Endothelial cell of umbilical vein (primary cell): ENCODE measurements around the gene ATXN7. TPM values are rescaled to one million over a fixed set of nuclear protein-coding genes. Genes with fewer than 3 reads are reported as not detected.

Source experiments
- BruUV-seq: library from RNA; stranded (reverse); fragments of 400-500 nt; replicated peaks from 2 replicates; lab custom pipeline; 2021; lab: Mats Ljungman, UMichigan
- CTCF ChIA-PET: fragments of 300-600, 350-600 bp; sonication (Branson Sonifier 250); formaldehyde crosslinking; loops from one replicate; lab custom pipeline; 2021; ENCODE audit warnings: antibody characterized with exemption, inconsistent platforms; lab: Charles Lee
- POLR2A ChIA-PET: fragments of 300-600, 350-600 bp; sonication (Branson Sonifier 250); formaldehyde crosslinking; loops from one replicate; lab custom pipeline; 2021; ENCODE audit warnings: antibody characterized with exemption, inconsistent platforms; lab: Charles Lee
- DNase-seq: peaks from one replicate; pipeline ENCODE4 v3.0.0-alpha.2; 2011; ENCODE audit warnings: low read depth, low spot score
- FAIRE-seq: peaks from 2 replicates; lab custom pipeline; 2011; peaks lifted over from hg19 to GRCh38; lab: Jason Lieb, UNC
- H2AFZ ChIP-seq: 2 replicates; pipeline ENCODE4 v1.6.0; 2012; ENCODE audit warnings: low read depth, low read length, control low read depth, inconsistent platforms
- H3K27ac ChIP-seq: 2 replicates; pipeline ENCODE4 v1.5.1; 2011; ENCODE audit warnings: low read depth, mild to moderate bottlenecking, control low read depth, low read length, moderate library complexity; ENCODE audit not compliant: insufficient read depth
- H3K27me3 ChIP-seq, 2 experiments: 2 replicates each; pipeline versions ENCODE4 v1.6.0 to v1.6.1; 2011; ENCODE audit warnings: low read length in 2 of 2, mixed read lengths in 1 of 2; ENCODE audit not compliant: control insufficient read depth in 2 of 2, insufficient read depth in 2 of 2
- H3K36me3 ChIP-seq, 2 experiments: 2 replicates in 1 of 2; 3 replicates in 1 of 2; pipeline ENCODE4 v1.5.1; 2011; ENCODE audit warnings: low read length in 2 of 2, mild to moderate bottlenecking in 1 of 2, moderate library complexity in 1 of 2; ENCODE audit not compliant: control insufficient read depth in 2 of 2, insufficient read depth in 2 of 2; ENCODE audit errors: extremely low read depth in 1 of 2
- H3K4me1 ChIP-seq: 3 replicates; pipeline ENCODE4 v1.5.1; 2011; ENCODE audit warnings: mild to moderate bottlenecking, low read length; ENCODE audit not compliant: control insufficient read depth, insufficient read depth; ENCODE audit errors: extremely low read depth
- H3K4me2 ChIP-seq: 2 replicates; pipeline ENCODE4 v1.6.1; 2011; ENCODE audit warnings: low read length, control low read depth, mixed read lengths; ENCODE audit not compliant: insufficient read depth
- H3K4me3 ChIP-seq, 3 experiments: fragments of 200-600 bp in 1 of 3; sonication (generic), shearing (Covaris generic) in 1 of 3; replicated peaks in 1 of 3; 2 replicates each; pipeline ENCODE4 v1.5.1; 2011 to 2016; ENCODE audit warnings: control low read depth in 3 of 3, low read length in 3 of 3, mild to moderate bottlenecking in 2 of 3, inconsistent platforms in 1 of 3, low read depth in 1 of 3, moderate library complexity in 1 of 3; ENCODE audit not compliant: insufficient read depth in 1 of 3
- H3K79me2 ChIP-seq: 2 replicates; pipeline ENCODE4 v1.6.0; 2012; ENCODE audit warnings: low read length, inconsistent platforms; ENCODE audit not compliant: control insufficient read depth, insufficient read depth
- H3K9ac ChIP-seq: replicated peaks from 2 replicates; pipeline ENCODE3; 2011; ENCODE audit warnings: low read length, control low read depth; ENCODE audit not compliant: insufficient read depth; ENCODE audit errors: extremely low read depth
- H3K9me1 ChIP-seq: replicated peaks from 3 replicates; pipeline ENCODE4 v1.6.0; 2011; ENCODE audit warnings: mild to moderate bottlenecking, low read length; ENCODE audit not compliant: control insufficient read depth, insufficient read depth; ENCODE audit errors: extremely low read depth
- H3K9me3 ChIP-seq: replicated peaks from 2 replicates; pipeline ENCODE4 v1.5.1; 2012; ENCODE audit warnings: low read length, inconsistent platforms; ENCODE audit not compliant: control insufficient read depth, insufficient read depth
- H4K20me1 ChIP-seq: replicated peaks from 2 replicates; pipeline ENCODE3; 2011; ENCODE audit warnings: mild to moderate bottlenecking, low read length; ENCODE audit not compliant: control insufficient read depth, insufficient read depth; ENCODE audit errors: extremely low read depth
- CTCF ChIP-seq, 2 donors: IDR thresholded peaks; 1 replicate in 1 of 2; 2 replicates in 1 of 2; pipeline ENCODE4 v1.5.1; 2011; ENCODE audit warnings: low read length in 2 of 2, mild to moderate bottlenecking in 2 of 2, moderate library complexity in 2 of 2, control low read depth in 1 of 2, inconsistent platforms in 1 of 2, low read depth in 1 of 2; ENCODE audit not compliant: insufficient read depth in 1 of 2; ENCODE audit errors: extremely low read depth in 1 of 2
- EZH2 ChIP-seq: IDR thresholded peaks from 2 replicates; pipeline ENCODE4 v1.6.1; 2012; ENCODE audit warnings: borderline replicate concordance, low read depth, mild to moderate bottlenecking, moderate library complexity, low read length, inconsistent platforms; ENCODE audit not compliant: severe bottlenecking
- FOS ChIP-seq: IDR thresholded peaks from 2 replicates; pipeline ENCODE4 v1.6.1; 2011; ENCODE audit warnings: mild to moderate bottlenecking, low read length, moderate library complexity, borderline replicate concordance; ENCODE audit not compliant: insufficient read depth
- JUN ChIP-seq: IDR thresholded peaks from 2 replicates; pipeline ENCODE4 v1.6.1; 2011; ENCODE audit warnings: borderline replicate concordance, low read depth; ENCODE audit not compliant: insufficient read length, insufficient read depth
- dilution Hi-C: fragments of 300-500 bp; cut with MboI; formaldehyde crosslinking; loops from one replicate; pipeline ENCODE4 v1.15.0; 2019; ENCODE audit warnings: low sequenced_read_pairs; ENCODE audit not compliant: extremely low pct_ligation_motif_present
- intact Hi-C: fragments of 100-400 bp; cut with micrococcal nuclease; formaldehyde crosslinking; loops from one replicate; pipeline ENCODE4 v1.10.0; 2022
- polyA plus RNA-seq, 4 experiments: library from polyadenylated mRNA; depleted of rRNA in 3 of 4; stranded (reverse) in 3 of 4; unstranded in 1 of 4; fragments of >200 nt; gene quantifications; 2 replicates each; pipeline versions ENCODE4 v1.2.1 to v1.2.3, GENCODE V29; 2011 to 2012; ENCODE audit warnings: missing spikeins in 1 of 4
- total RNA-seq: library from RNA; stranded (reverse); gene quantifications from 2 replicates; pipeline ENCODE4 v1.2.3, GENCODE V29; 2021

ATXN7 gene
- total and polyA plus RNA-seq, 2 donors (not counting 3 experiments of a cell fraction or from before 2014, with no cell fraction given), result 21.2 to 34.7 TPM

DNA sequence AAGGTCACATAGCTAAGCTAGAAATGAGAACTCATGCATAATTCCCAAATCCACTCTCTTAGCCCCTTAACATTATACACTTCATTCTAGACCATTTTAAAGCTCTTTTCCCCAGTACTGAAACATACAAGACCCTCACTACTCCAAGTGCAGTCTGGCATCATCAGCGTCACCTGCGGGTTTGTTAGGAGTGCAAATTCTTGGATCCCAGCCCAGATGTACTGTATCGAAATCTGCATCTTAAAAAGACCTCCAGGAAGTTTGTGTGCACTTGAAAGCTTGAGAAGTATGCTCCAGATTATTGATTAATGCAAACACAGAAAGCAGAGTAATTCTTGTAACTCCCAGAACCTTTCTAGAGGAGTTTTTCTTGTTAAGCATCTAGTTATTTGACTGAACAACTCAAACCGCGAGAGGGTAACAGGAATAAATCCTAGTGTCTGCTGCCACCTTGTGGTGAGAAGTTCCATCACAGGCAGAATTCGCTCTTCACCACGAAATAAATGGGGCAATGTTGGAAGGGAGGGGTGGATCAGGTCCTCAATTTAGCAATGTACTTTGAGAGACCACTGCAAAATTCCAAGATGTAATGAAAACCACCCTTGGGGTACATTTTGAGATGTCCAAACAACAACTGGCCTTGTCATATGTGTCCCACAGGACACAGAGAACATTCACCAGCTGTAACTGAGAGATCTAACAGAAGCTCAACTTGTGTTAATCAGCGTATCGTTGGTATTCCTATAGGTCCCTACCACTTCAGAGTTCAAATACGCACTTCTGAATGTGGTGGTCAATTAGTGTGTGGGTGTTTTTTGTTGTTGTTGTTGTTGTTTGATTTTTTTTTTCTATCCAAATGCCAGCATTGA, 45.2 kb upstream of the ATXN7 start:
- ChIA-PET CTCF (interaction anchor here (0.6 to 5.2 kb wide), 19 partner anchors 10 to 1263 kb away, joined by 3 to 153 read pairs (median 4); no protein-coding TSS in a partner anchor), POLR2A (no interaction called here)
- no peaks in the 10 kb centered on the region for H3K9me3 ChIP-seq
- no peak overlapping the region for H3K9ac ChIP-seq
- H3K27me3 ChIP-seq, result no peaks in the 10 kb centered on the region
- H3K9me1 ChIP-seq, result no peaks in the 10 kb centered on the region
- no peak overlapping the region for H3K27ac ChIP-seq
- no peaks in the 10 kb centered on the region for H3K4me1 ChIP-seq
- no peaks in the 10 kb centered on the region for H3K36me3 ChIP-seq
- no peak overlapping the region for H3K4me3 ChIP-seq
- no TSS peak for BruUV-seq
- no peak overlapping the region for H3K4me2 ChIP-seq
- FAIRE-seq (peak; percentile 94), DNase-seq (peak; percentile 61)
- intact Hi-C loops, result loop anchor here (1.0 to 2.0 kb wide), 4 partner anchors 174 to 1196 kb away; no protein-coding TSS in a partner anchor
- no peaks in the 10 kb centered on the region for H3K79me2 ChIP-seq
- H2AFZ ChIP-seq, result no peak overlapping the region
- TF ChIP-seq CTCF (IDR thresholded peaks at IDR 0.05; ENCODE audit: extremely low read depth in 1 of 2, insufficient read depth in 1 of 2, low read depth in 1 of 2, low read length in 2 of 2), result peak; percentile 63 to 75
- no peak for TF ChIP-seq JUN
- no peaks in the 10 kb centered on the region for H4K20me1 ChIP-seq
- dilution Hi-C loops, result no loop called here

DNA sequence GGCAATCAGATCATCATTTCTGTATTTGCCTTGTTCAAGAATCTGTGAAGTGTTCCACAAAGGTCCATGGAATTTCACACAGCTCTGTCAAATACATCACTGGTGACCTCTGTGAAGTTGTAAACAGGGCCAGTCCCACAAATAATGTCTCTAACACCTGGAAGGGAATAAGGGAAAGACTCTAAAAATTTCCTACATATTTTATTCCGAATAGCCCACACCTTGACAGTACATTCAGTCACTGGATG, 44.6 kb upstream of the ATXN7 start, which contains the start of gene C3orf49:
Gene C3orf49 (plus strand): TSS at position 149 of the 248 bp plus-strand sequence. CDS start 173 bp downstream, outside the sequence.
- H3K9me1 ChIP-seq, result no peaks in the 10 kb centered on the region
- ChIA-PET POLR2A (no interaction called here), CTCF (interaction anchor here (0.6 to 5.2 kb wide), 16 partner anchors 10 to 1264 kb away, joined by 3 to 153 read pairs (median 4); no protein-coding TSS in a partner anchor)
- H3K36me3 ChIP-seq, result no peaks in the 10 kb centered on the region
- H3K4me2 ChIP-seq, result no peak within 1 kb of the TSS
- intact Hi-C loops (loop anchor here (2.0 kb wide), 2 partner anchors 174 to 1154 kb away; no protein-coding TSS in a partner anchor), dilution Hi-C loops (no loop called here)
- H3K27me3 ChIP-seq, result no peaks in the 10 kb centered on the region
- no peak within 1 kb of the TSS for H3K27ac ChIP-seq
- no peak within 1 kb of the TSS for H2AFZ ChIP-seq
- no peak within 1 kb of the TSS for H3K9ac ChIP-seq
- no peaks in the 10 kb centered on the region for H3K9me3 ChIP-seq
- TF ChIP-seq EZH2 (no peak), CTCF (IDR thresholded peaks at IDR 0.05; ENCODE audit: extremely low read depth in 1 of 2, insufficient read depth in 1 of 2, low read depth in 1 of 2, low read length in 2 of 2) (no peak), FOS (no peak), JUN (no peak)
- no peaks in the 10 kb centered on the region for H3K4me1 ChIP-seq
- H3K4me3 ChIP-seq, result no peak within 1 kb of the TSS
- no peaks in the 10 kb centered on the region for H3K79me2 ChIP-seq
- no TSS peak for BruUV-seq
- DNase-seq (no peak), FAIRE-seq (no peak)
- H4K20me1 ChIP-seq, result no peaks in the 10 kb centered on the region
